K562 (cell line): ENCODE data around the gene ASS1. TPM values are rescaled to one million over a fixed set of nuclear protein-coding genes. Genes with fewer than 3 reads are reported as not detected.

Source experiments
- ATAC-seq: fragments of 200-7000 bp; cut with Tn5 transposase; 3 replicates; pipeline ENCODE4 v1.9.1; 2020; ENCODE audit warnings: moderate library complexity
- BruUV-seq: library from RNA; stranded (reverse); fragments of 400-500 nt; replicated peaks from 2 replicates; lab custom pipeline; 2021; lab: Mats Ljungman, UMichigan
- CTCF ChIA-PET: fragments of 300-600 bp; formaldehyde crosslinking; extraction: SDS; loops from one replicate; lab custom pipeline; 2021; ENCODE audit warnings: low intra/inter-chr PET ratio; lab: Yijun Ruan, JAX
- POLR2A ChIA-PET: fragments of 300-600, 350-650 bp; sonication (Branson Sonifier 250); formaldehyde crosslinking; extraction: SDS; loops from one replicate; lab custom pipeline; 2021; ENCODE audit warnings: antibody characterized with exemption, inconsistent platforms; lab: Yijun Ruan, JAX
- DNase-seq, 4 experiments: peaks; one replicate each; pipeline versions ENCODE4 v3.0.0 to v3.0.0-alpha.2; 2011 to 2018; ENCODE audit warnings: low spot score in 3 of 4, mixed read lengths in 3 of 4; ENCODE audit errors: extremely low read depth in 1 of 4
- FAIRE-seq: peaks from 2 replicates; lab custom pipeline; 2011; peaks lifted over from hg19 to GRCh38; lab: Jason Lieb, UNC
- H2AFZ ChIP-seq: 2 replicates; pipeline ENCODE4 v1.6.0; 2011; ENCODE audit warnings: low read depth, low read length, control low read depth, inconsistent platforms
- H3K27ac ChIP-seq: fragments of 200-600 bp; 3 replicates; pipeline ENCODE4 v1.8.0; 2011; ENCODE audit warnings: low read depth, mild to moderate bottlenecking, control low read depth, inconsistent platforms, low read length, moderate library complexity, mixed read lengths; ENCODE audit errors: extremely low read depth
- H3K27me3 ChIP-seq, 2 experiments: fragments of 300-600 bp in 1 of 2; 2 replicates in 1 of 2; 3 replicates in 1 of 2; pipeline versions ENCODE4 v1.6.0 to v1.8.0; 2011; ENCODE audit warnings: inconsistent platforms in 2 of 2, low read length in 2 of 2, mild to moderate bottlenecking in 1 of 2, mixed read lengths in 1 of 2, moderate library complexity in 1 of 2; ENCODE audit not compliant: control insufficient read depth in 2 of 2, insufficient read depth in 2 of 2
- H3K36me3 ChIP-seq: fragments of 300-600 bp; 3 replicates; pipeline ENCODE4 v1.8.0; 2011; ENCODE audit warnings: mild to moderate bottlenecking, low read length, inconsistent platforms; ENCODE audit not compliant: control insufficient read depth, insufficient read depth
- H3K4me1 ChIP-seq, 2 experiments: fragments of 200-600 bp in 1 of 2; replicated peaks in 1 of 2; 2 replicates in 1 of 2; 3 replicates in 1 of 2; pipeline versions ENCODE4 v1.5.1 to v1.8.0; 2011; ENCODE audit warnings: inconsistent platforms in 2 of 2, low read length in 2 of 2, mild to moderate bottlenecking in 1 of 2, mixed read lengths in 1 of 2, moderate library complexity in 1 of 2; ENCODE audit not compliant: control insufficient read depth in 2 of 2, insufficient read depth in 2 of 2
- H3K4me2 ChIP-seq: 2 replicates; pipeline ENCODE4 v1.6.1; 2011; ENCODE audit warnings: low read length, control low read depth, inconsistent platforms, mixed read lengths; ENCODE audit not compliant: insufficient read depth
- H3K4me3 ChIP-seq: fragments of 200-600 bp; sonication (generic), shearing (Covaris generic); 2 replicates; pipeline ENCODE4 v1.5.1; 2016; ENCODE audit warnings: control low read depth, inconsistent platforms
- H3K79me2 ChIP-seq: fragments of 200-600 bp; 3 replicates; pipeline ENCODE4 v1.8.0; 2011; ENCODE audit warnings: low read length, inconsistent platforms; ENCODE audit not compliant: control insufficient read depth, insufficient read depth
- H3K9ac ChIP-seq, 2 experiments: 2 replicates each; pipeline versions ENCODE4 v1.6.0 to v1.6.1; 2011; ENCODE audit warnings: low read depth in 2 of 2, low read length in 2 of 2, control low read depth in 1 of 2, inconsistent platforms in 1 of 2, mild to moderate bottlenecking in 1 of 2, mixed read lengths in 1 of 2; ENCODE audit not compliant: insufficient read depth in 1 of 2
- H3K9me1 ChIP-seq: one replicate; pipeline ENCODE4 v1.6.0; 2011; ENCODE audit warnings: inconsistent platforms, mild to moderate bottlenecking, low read length, moderate library complexity; ENCODE audit not compliant: control insufficient read depth, insufficient read depth
- H3K9me3 ChIP-seq: replicated peaks from 2 replicates; pipeline ENCODE4 v1.5.1; 2011; ENCODE audit warnings: low read depth, low read length, inconsistent platforms; ENCODE audit not compliant: control insufficient read depth, insufficient read depth
- H4K20me1 ChIP-seq: replicated peaks from 2 replicates; pipeline ENCODE4 v1.6.1; 2011; ENCODE audit warnings: low read length, inconsistent platforms, mixed read lengths; ENCODE audit not compliant: control insufficient read depth, insufficient read depth
- ARID2 ChIP-seq: fragments of 450-650 bp; IDR thresholded peaks from 2 replicates; pipeline ENCODE4 v1.6.1; 2017; ENCODE audit warnings: antibody characterized with exemption, mild to moderate bottlenecking
- CBX1 ChIP-seq: sonication (generic); IDR thresholded peaks from 2 replicates; pipeline ENCODE4 v1.6.1; 2016; ENCODE audit warnings: antibody characterized with exemption, low read depth, mild to moderate bottlenecking
- KAT2B ChIP-seq: IDR thresholded peaks from one replicate; pipeline ENCODE4 v1.6.1; 2012; ENCODE audit warnings: low read depth, mild to moderate bottlenecking, control low read depth, inconsistent platforms, low read length, moderate library complexity
- POLR2AphosphoS5 ChIP-seq: IDR thresholded peaks from 2 replicates; pipeline ENCODE4 v1.6.1; 2011; ENCODE audit warnings: mild to moderate bottlenecking, low read depth, low read length, moderate library complexity; ENCODE audit not compliant: control insufficient read depth, insufficient read depth
- RBM39 ChIP-seq: fragments of 200-400 bp; formaldehyde crosslinking; optimal IDR thresholded peaks from 2 replicates; pipeline ENCODE3; 2018; ENCODE audit warnings: low read depth, low read length
- ZNF217 ChIP-seq: sonication (generic); formaldehyde crosslinking; IDR thresholded peaks from 2 replicates; pipeline ENCODE4 v1.8.0; 2022; ENCODE audit warnings: mild to moderate bottlenecking, missing genetic modification reagents
- ZNF445 ChIP-seq: fragments of 250-450 bp; sonication (Bioruptor Pico); IDR thresholded peaks from 2 replicates; pipeline ENCODE4 v1.4.0; 2020; ENCODE audit warnings: low read depth, mild to moderate bottlenecking, moderate library complexity
- WGBS: fragments of 100-300 bp; shearing (Covaris generic); methylation state at CpG from one replicate; pipeline ENCODE4 v1.1.6; 2016; ENCODE audit warnings: low coverage, mixed read lengths; ENCODE audit not compliant: insufficient coverage; ENCODE audit errors: missing lambda C conversion rate; 5-methylcytosine and 5-hydroxymethylcytosine counted together
- in situ Hi-C: fragments of 300-500 bp; cut with MboI; formaldehyde crosslinking; loops from 4 replicates; pipeline ENCODE4 v1.15.0; 2018; ENCODE audit warnings: inconsistent platforms, mixed read lengths
- intact Hi-C: fragments of 100-400 bp; cut with micrococcal nuclease; formaldehyde crosslinking; loops from 2 replicates; pipeline ENCODE4 v1.14.2; 2022
- polyA plus RNA-seq, 8 experiments: library from polyadenylated mRNA; depleted of rRNA in 4 of 8; stranded (reverse) in 5 of 8; unstranded in 3 of 8; fragments of >200 nt; fragmentation: Nextera tagmentation in 2 of 8; fragmentation: Illumina TruSeq in 1 of 8; extraction: Ambion mirVana in 2 of 8; extraction: Trizol in 1 of 8; gene quantifications; 2 replicates each; pipeline versions ENCODE4 v1.2.1 to v1.2.3, GENCODE V29; 2011 to 2014; ENCODE audit warnings: inconsistent platforms in 1 of 8, missing spikeins in 1 of 8
- total RNA-seq, 7 experiments: library from RNA; depleted of rRNA in 6 of 7; stranded (reverse); fragments of >200 nt in 6 of 7; fragmentation: Illumina TruSeq in 2 of 7; extraction: Trizol in 2 of 7; gene quantifications; 2 replicates each; pipeline versions ENCODE4 v1.2.1 to v1.2.3, GENCODE V29; 2011 to 2021; ENCODE audit warnings: low replicate concordance in 1 of 7
- TF ChIP-seq, protein P1 (sequence below): fragments of 250-450 bp; sonication (Bioruptor Pico); IDR thresholded peaks from 2 replicates; pipeline ENCODE4 v1.5.0; 2021; ENCODE audit warnings: mild to moderate bottlenecking, moderate library complexity

The ASS1 gene
- total and polyA plus RNA-seq, 9 of the 15 experiments (the other 6 are each of a cell fraction or from before 2014, with no cell fraction given) = 1.5 to 5.7 (median 3.7) TPM

GRCh38 chr9:130488621-130489330 is 44.0 kb downstream of the ASS1 start:
- POLR2A ChIA-PET = interaction anchor here (0.5 to 1.1 kb wide), 5 partner anchors 9 to 65 kb away, joined by 3 to 4 read pairs (median 3); no protein-coding TSS in a partner anchor
- Histone ChIP-seq H4K20me1 (no peaks in the 10 kb centered on the region), H3K9me1 (no peaks in the 10 kb centered on the region)
- TF ChIP-seq ZNF217 (no peak), POLR2AphosphoS5 (no peak), ARID2 (no peak), KAT2B (no peak), CBX1 (no peak), ZNF445 (CRISPR knock-in tag) (no peak), RBM39 (no peak)
- TF ChIP-seq, protein P1, sequence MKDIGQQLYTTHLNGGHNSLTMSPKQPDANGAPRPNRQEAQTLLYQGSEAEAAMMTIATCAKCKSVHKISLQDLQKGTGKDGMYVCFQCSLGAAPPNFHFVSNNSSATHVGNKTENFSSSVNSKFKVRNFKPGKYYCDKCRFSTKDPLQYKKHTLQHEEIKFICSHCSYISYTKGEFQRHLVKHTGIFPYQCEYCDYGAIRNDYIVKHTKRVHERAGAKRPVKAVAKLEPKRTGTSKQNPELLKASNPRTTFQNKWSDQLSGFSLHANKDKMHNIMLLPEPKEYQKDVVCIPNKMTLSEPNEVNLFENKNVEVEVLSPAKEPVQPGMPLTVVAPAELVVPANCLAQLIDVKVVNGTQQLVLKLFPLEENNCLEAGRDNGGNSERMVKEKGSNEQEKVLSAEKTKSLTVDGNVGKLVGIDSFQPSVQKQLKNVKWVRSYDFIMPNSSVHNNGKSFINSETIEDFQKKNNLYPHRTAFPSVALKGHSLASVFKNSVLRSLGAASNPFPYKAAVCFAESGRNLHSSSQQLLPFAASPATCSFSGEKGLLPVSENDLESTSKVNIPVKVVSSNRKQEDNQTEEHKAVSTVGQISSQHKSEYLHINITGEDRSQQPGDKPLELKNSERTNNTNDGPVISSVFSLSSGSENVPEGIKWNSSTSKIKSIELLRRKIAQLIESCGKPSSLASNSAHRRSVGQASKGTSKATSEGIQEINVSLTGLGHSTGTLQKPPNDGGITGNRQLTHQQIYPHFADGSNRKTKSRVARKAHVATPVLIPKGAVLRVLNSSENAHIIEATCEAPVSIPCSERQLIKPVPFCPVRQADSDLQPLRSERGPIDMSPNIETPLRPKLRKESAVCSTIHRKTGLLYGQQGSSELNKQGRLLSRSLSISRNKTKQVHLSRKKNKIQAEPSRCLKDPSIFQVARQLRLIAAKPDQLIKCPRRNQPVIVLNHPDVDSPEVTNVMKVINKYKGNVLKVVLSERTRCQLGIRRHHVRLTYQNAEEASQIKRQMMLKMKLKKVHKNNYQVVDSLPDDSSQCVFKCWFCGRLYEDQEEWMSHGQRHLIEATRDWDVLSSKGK = no peak
- TF ChIP-seq, all 486 proteins: peak for 0
- DNase-seq (no peak), FAIRE-seq (no peak), ATAC-seq (no peak)
- Histone ChIP-seq H2AFZ (no peak overlapping the region), H3K27ac (no peak overlapping the region), H3K27me3 (peaks cover 1 to 6% of the 10 kb centered on the region in 2 experiments; a peak in 2 of 5 replicates), H3K4me1 (peaks cover 4 to 16% of the 10 kb centered on the region in 2 experiments; a peak in 2 of 5 replicates), H3K9ac (no peak overlapping the region), H3K4me2 (no peak overlapping the region), H3K4me3 (no peak overlapping the region), H3K79me2 (no peaks in the 10 kb centered on the region), H3K36me3 (no peaks in the 10 kb centered on the region), H3K9me3 (no peaks in the 10 kb centered on the region)
- no TSS peak for BruUV-seq
- intact Hi-C loops = no loop called here
- WGBS = 54% methylated on average over 18 of the region's 18 CpGs
- CTCF ChIA-PET = interaction anchor here (0.7 kb wide), 1 partner anchor 74 kb away, joined by 6 read pairs; no protein-coding TSS in a partner anchor
- in situ Hi-C loops = no loop called here
